Activated CD4-positive, alpha-beta T cell treated with anti-CD3 and anti-CD28 coated beads, Interleukin-2, amount 50 U/mL, for 1 hour (primary cell): ENCODE data around the gene EPGN.

Source experiments
- DNase-seq: peaks from one replicate; pipeline ENCODE4 v3.0.0-alpha.2; 2020

EPGN gene, protein sequence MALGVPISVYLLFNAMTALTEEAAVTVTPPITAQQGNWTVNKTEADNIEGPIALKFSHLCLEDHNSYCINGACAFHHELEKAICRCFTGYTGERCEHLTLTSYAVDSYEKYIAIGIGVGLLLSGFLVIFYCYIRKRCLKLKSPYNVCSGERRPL

DNA sequence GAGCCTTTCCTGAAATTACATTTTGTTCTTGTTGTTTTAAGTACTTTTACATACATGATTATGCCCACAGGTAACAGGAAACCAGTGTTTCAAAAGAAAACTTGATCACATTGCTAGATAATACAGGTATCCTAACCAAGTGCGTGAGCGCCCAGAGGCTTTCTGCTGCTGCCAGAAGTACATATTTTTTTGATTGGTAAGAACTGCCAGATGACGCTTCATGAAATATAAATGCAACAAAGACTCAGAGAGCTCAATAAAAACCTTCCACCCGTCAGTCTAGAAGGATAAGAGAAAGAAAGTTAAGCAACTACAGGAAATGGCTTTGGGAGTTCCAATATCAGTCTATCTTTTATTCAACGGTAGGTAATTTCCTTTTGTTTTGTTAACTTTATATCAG, at the start of gene EPGN:
EPGN (plus strand) TSS at position 256 of the 400 bp plus-strand sequence; CDS start at position 320, 64 bp downstream.
- DNase-seq, result no peak

DNA sequence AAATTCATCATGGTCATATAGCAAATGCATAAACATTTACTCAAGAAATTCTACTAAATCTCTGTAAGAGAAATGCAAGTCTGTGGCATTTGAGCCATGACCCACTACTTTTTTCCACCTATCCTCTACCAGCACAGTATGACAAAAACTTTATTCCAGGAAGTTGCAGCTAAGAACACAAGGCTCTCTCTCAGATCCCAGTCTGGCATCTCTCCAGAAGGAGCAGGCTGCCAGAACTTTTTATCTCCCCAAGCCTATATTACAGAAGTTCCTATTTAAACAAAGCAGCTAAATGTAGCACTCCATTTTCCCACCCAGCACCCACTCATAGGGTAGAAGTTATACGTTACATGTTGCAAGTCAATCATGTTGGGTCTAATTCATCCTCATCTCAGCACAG, 49.3 kb upstream of the EPGN start:
- DNase-seq, result no peak

DNA sequence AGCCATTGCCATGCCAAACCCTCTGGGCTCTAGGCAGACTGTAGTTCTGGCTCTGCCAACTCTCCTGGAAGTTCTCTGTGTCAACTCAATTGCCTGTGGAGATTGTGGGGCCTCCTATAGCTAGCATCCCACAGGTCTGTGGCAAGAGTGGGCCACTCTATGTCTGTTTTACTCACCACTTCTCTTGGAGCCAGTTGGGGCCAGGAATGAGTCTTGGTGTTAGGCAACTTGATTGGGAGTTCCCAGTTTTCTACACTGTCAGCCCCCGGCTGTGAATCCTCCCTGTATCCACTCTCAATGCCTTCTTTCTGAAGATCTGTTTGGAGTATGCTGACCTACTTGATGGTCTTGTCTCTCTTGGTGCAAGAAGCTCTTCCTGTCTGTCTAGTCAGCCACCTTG, 48.2 kb upstream of the EPGN start:
- no peak for DNase-seq

DNA sequence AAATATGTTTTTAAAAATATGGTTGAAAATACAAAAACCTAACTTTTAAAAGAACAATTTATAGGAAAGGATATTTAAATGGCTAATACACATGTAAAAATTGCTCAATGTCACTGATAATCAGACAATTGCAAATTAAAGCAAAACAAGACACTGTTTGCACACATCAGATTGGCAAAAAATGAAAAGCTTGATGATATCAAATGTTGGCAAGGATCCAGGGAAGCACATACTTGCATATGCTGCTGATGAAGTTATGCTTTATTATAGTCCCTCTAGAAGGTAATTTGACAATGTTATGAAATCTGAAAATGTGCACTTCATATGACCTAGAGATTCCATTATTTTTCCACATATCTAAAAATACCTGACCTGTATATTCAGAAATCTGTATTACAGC, 45.7 kb upstream of the EPGN start:
- no peak for DNase-seq

DNA sequence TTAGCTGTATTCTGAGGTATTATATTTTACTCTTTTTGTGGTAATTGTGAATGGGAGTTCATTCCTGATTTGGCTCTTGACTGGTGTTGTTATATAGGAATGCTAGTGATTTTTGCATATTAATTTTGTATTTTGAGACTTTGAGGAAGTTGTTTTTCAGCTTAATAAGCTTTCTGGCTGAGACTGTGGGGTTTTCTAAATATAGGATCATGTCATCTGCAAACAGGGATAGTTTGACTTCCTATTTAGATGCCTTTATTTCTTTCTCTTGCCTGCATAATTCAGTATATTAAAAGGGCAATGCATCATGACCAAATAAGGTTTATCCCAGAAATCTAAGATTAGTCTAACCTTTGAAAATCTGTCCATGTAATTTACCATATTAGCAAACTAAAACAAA, 44.7 kb upstream of the EPGN start:
- no peak for DNase-seq

DNA sequence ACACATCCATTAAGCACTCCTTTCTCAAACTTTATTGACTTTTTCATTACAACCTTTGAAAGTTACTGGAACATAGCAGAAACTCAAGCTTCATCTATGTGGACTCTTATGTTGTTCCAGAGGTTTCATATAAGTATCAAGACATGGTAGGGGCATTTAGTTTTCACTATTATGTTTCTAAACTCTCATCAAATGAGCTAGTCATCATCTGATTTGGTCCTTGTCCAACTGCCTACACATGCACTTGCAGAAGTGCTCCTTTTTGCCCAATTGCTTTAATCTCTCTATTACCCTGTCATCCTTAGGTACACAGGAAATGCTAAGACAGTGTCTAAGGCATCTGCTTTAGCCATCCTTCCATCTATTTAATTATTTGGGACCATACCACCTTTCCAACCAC, 42.2 kb upstream of the EPGN start:
- no peak for DNase-seq

DNA sequence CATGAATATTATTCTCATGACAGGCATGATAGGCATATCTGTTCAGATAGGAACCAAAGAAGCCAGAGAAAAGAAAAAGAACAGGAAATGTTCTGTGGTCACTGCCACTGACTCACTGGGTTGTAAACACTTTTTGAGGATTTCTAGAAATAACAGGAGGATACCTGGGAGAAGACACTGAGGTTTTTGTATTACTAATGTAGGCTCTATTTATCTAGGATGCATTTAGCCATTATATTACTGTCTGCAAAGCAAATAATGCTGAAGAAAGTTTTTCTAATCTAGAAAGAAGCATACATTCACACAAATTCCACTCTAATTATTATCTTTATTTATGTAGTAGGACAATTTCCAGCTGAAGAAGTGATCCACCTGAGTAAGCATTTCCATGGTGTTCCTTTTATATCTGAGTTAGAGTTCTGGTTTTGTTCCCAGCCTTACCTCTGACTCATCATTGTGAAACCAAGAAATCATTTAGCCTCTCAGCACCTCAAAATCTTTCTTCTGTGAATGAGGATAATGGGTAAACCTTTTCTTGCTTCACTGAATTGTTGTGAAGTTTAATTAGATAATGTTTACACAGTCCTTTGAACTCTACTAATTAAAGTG, 40.2 kb upstream of the EPGN start:
- no peak for DNase-seq

DNA sequence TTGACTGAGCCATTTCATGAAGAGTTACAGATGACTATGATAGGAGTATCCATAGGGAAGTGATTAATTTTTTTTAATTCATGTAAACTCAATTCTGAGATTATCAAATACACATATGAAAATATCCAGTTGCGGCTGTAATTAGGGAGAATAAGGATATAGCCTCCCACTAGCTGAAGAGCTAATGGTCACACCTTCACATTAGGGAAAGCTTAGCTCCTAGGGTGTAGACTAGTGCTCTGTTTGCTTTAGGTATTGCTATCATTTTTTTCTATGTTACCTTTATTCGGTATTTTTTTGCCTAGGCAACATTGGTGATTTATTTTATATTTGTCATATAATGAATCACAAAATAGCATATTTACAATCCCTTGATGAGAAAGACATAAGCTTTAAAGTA, 39.6 kb upstream of the EPGN start:
- DNase-seq, result no peak

DNA sequence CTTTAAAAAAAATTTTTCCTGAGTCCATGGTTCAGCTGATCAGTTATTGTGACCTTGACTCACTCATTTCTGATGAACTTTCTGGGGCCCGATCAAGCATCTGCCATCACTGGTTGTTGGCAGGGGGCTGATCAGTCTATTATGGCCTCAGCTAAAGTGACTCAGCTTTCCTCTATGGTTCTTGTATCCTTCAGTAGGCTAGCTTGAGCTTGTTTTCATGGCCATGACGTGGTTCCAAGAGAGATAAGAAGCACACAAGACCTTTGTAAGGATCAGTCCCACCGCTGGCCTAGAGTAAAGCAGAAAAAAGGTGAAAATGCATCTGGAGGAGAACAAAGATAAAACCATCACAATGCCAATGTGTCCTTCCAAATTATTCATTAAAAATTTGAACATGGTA, 29.8 kb upstream of the EPGN start:
- DNase-seq, result no peak

DNA sequence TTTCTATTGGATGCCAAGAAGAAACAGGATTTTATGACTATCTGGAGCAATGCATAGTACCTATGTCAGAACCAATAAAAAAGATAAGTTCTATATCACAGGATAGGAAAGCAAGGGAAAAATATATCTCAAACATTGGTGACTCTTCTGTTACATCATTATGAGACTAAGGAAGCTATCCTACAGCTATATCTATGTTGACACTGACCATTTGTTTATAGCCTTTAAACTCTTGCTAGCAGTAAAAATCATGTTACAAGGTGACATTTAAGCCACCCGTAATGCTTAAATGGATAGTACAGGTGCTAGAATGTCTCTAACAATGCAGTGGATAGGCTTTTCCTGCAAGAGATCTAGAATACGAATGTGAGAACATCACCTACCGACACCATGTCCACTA, 28.6 kb upstream of the EPGN start:
- no peak for DNase-seq

DNA sequence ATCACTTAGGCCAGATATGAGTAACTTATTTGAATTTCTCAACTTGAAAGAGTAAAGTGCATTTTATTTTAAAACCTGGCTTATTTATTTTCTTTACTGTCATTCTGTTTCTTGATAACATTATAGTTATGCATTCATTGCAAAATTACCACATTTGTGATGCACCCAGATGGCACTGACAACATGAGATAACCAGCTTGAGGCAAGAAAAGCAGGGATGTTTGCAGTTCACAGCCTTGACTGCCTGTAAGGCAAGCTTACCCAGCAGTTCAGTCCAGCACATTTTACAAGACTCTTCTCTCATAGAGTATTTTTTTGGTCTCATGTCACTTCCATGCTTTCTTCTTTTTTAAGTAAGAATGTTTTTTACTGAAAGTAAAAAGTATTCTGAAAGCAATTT, 25.3 kb upstream of the EPGN start:
- DNase-seq, result no peak

DNA sequence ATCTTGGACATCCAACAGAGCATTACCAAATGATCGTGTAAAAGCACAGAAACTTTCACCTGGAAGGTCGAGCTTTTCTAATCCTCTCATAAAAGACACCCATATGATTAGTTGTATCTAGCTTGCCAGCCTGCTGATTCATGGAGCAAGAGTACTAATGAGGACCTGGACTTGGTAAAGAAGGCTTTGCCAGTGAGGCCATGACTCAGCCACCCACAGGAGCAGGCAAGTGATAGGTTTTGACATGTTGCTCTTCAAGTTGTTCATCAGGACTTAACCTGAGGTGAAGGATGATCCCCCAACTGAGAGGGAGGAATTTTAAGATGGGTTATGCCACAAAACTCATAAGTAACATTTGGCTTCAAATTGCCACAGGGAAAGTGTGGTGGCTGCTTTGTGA, 24.7 kb upstream of the EPGN start:
- DNase-seq, result no peak

DNA sequence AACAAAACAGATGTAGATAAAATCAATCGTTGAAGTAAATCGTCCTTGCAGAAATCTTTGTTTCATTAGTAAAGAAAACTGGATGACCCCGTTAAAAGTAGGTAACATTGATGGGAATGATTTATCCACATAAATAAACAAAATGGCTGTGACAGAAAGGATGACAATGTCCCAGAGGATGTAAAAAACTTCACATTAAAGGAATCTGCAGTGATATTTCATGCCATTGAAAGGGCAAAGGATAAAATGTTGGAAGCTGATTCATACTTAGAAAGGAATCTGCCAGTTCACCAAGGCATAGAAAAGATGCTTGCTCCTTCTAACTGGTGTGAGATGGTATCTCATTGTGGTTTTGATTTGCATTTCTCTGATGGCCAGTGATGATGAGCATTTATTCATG, 24.2 kb upstream of the EPGN start:
- no peak for DNase-seq

DNA sequence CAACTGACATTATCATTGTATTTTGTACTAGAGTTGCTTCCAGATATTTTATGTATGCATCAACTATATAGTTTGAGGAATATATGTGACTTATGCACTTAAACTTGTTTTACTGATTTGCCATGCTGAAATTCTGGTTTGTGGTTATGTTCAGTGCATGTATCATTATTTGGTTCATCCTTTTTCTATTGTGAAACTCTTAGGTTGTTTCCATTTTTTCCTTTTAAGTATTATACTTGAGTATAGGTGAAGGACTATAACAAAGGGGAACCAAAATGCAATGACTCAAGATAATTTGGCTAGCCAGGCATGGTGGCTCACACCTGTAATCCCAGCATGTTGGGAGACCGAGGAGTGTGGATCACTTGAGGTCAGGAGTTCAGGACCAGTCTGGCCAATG, 21.1 kb upstream of the EPGN start:
- DNase-seq, result no peak

DNA sequence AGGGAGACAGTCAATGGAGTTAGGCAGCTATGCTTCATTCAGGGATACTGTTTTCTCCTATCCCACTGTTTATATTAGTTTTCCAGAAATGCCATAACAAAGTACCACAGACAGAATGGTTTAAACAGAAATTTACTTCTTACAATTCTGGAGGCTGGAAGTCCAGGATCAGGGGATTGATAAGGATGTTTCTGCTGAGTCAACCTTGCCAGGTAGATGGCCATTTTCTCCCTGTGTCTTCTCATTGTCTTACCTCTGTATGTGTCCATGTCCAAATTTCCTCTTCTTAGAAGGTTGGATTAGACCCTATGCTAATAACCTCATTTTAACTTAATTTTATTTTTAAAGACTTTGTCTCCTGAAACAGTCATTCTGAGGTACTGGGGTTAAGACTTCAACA, 20.5 kb upstream of the EPGN start:
- no peak for DNase-seq

DNA sequence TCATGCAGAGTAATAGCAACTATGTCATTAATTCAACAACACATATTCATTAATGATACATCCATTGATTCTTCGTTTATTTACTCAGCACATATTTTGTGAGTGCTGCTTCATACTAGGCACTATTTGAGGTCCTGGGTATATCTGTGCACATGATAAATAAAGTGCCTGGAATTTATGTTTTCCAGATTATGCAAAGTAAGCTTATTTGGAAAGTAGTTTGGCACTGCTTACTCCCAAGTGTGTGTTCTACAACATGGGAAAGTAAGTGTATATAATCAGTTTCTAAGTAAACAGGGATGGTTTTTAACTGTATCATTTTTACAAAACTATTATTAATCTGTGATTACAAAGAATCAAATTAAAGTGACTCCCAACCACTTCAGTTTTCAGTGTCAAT, 16.8 kb upstream of the EPGN start:
- no peak for DNase-seq

DNA sequence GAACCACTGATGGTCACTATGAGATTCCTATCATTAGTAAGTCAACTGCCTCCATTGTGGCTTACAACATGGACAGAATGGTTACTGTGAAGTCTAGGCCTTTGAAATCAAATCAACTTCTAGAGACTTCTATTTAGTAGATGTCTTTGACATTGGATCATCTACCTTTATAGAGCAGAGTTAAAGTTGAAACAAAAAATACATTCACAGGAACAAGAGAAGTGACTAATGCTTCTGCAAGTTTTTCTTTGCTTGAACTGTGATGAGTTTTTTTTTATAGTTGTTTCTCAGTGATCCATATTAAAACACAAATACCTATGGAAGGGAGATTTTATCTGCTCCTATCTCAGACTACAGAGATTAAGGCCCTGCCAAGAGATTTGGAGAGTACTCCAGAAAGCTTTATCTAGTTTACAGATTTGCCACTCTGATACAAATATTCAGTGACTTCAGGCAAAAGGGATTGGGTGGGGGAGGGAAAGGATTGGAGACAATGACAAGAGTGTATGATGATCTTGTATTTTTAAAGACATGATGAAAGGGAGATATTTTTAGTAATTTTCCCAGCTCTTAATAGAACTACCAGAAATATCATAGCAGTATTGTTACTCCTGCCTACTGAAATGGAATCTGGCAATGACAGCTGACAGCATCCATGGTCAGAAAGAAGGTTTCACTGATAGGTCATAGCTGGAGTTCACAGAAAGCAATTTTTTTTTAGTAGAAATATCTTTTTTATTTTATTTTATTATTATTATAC, 16.0 kb upstream of the EPGN start:
- no peak for DNase-seq

DNA sequence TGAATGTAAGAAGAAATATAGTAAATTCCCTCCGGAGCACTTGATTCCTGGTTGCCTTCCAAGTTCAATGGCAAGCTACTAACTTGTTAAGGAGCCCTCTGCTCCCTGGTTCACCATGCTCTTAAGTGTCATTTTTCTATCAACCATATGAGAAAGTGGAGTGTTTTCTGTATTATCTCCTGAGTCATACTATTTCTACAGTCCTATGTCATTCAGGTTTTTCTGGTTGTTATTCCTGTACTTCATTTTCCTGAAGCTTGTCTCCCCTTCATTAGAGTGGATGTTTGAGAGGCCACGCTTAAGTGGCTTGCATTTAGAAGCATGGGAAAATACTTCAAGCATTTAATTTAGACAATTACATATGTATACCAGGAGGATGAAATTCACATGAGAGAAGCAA, 14.7 kb upstream of the EPGN start:
- DNase-seq, result no peak

DNA sequence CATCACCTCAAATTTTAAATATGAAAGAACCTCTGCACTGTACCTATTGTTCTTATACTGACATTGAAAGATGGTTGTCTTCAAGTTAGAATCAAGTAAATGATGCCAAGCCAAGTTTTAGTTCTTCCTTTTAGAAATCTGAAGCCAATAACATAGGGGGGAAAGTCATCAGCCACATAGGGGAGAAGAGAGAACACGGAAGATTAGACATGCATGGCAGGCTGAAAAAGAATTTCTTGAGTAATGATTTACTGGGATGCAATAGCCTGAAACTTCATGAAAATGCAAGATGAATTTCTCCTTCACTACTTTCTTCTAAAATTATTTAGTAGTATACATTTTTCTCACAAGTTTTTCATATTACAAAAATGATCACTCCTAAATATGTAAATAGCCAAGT, 13.6 kb upstream of the EPGN start:
- DNase-seq, result no peak

DNA sequence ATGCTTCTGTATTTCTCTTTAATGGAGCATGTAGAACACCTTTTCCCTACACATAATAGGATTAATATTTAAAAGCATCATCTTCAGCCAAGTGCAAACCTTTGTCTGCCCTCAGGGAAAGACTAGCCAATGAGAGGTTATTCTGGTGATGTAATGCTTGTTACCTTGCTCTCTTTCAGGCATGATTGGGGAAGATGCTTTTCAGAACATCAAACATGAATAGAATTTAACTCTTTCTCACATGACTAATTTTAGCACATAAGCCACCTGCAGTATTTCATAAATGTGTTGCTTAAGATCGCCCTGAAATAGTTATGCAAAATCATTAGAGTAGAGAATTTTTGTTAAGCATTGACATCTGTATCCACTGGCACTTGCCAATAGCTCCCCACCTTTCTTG, 10.7 kb upstream of the EPGN start:
- no peak for DNase-seq

DNA sequence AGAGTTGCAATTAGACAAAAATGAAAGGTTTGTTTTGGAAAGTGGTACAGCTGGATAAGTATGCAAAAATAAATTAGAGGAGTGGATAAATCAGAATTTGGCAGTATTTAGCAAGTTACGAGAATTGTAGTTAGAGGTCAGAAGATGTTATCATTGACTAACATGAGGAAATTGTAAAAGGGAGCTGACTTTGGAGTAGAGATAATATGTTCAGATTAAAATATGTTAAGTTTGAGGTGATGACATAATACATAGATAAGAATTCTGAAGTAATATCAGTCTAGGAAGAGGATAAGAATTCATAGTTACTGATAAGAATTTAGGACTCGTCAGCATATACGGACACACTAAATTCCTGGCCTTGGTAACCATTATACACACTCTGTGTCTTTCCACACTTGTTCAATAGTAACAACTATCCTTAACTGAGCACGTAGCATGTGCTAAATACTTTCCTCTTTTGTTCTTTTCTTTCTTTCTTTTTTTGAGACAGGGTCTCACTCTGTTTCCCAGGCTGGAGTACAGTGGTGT, 4.1 kb upstream of the EPGN start:
- no peak for DNase-seq

DNA sequence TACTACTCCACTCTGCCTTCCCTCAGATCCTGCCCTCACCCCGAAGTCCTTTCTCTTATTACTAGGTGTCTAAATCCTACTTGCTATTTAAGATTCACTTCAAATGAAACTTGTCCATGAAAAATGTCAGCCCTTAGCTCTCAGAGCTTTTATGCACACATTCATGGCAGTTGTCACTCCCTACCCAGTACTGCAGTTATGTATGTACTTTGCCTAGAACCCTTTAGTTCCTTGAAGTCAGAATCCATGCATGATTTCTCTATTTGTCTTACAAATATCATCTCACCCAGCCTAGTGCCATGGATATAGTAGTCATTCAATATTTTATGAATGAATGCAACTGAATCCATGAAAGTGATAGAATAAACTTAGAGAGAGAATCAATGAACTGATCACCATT, 3.3 kb upstream of the EPGN start:
- no peak for DNase-seq

DNA sequence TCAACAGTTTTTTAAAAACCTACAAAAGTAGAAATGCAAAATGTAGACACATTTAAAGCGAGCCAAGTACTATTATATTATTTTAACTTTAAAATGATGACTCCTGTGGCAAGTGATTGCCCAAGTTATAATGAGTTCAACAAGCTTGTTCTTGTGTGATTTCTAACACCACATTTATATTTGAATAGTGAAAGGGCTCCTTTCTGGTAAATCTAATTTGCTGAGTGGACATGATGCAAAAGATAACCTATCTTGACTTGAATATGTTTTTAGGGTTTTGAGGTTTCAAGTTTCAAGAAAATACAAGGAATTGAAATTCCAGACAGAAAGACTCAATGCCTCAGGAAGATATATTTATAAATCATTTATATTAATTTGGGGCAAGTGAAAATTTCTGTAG, 1.1 kb upstream of the EPGN start:
- DNase-seq, result no peak

DNA sequence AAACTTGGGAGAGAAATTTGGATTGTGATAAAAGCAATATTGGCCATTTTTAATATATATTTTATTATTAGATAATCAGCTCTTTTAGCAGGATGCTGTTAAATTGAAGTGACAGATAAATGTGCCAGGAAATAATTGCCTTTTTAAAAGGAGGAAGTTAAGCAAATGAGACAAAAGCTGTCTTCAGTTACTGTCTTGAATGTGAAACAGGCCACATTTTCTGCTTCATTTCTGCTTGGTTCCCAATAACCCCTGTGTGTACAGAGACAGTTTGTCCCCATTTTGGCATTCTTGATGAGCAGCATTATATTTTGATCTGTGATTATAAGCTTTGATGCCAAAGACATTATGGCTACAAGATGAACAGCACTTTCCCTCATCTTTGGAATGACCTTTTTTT, 953 bp downstream of the EPGN start:
- no peak for DNase-seq
